Measurements from ENCODE around the gene SULT6B1.
"Not testable (repeated sequence)": the region's sequence is repeated elsewhere in the genome, so short reads cannot be mapped to it uniquely, and the experiment has no call there.

SULT6B1 gene

DNA sequence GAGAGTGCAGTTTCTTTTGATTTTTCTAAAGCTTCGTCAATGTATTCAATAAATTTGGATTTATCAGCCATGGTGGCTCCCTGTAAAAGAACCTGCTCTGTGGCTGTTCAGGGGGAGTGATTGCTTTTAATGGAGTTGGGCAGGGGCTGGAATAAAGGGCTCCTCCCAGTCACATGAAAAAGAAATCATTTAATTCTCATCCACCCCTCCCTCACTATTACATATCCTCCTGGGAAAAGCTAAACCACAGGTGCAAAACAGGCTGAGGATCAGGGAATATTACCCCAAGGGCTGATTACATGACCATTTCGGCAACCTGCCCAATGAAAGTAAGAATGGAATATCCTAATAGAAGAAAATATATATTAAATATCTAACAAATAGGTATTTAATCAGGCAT, at the start of gene SULT6B1:
Gene SULT6B1, minus strand, starts transcription at position 101 of the 400 bp plus-strand sequence. Its CDS starts 30 bp downstream, at position 71.
- H3K27ac ChIP-seq: no peak within 1 kb of the TSS
- TF ChIP-seq CTCF (IDR thresholded peaks at IDR 0.05) (no peak), ZFX (IDR thresholded peaks at IDR 0.05; ENCODE audit: borderline replicate concordance) (no peak)

GRCh38 chr2:37232131-37232933, 43.9 kb upstream of the SULT6B1 start:
- TF ChIP-seq ZFX (IDR thresholded peaks at IDR 0.05; ENCODE audit: borderline replicate concordance): no peak
- no peak for TF ChIP-seq CTCF (IDR thresholded peaks at IDR 0.05)
- peak overlapping the region; percentile 85 for H3K27ac ChIP-seq

- H3K27ac ChIP-seq: peak within 1 kb of the TSS; percentile 85
- TF ChIP-seq CTCF (IDR thresholded peaks at IDR 0.05) (no peak), ZFX (IDR thresholded peaks at IDR 0.05; ENCODE audit: borderline replicate concordance) (no peak)
Observed at GRCh38 chr2:37231241-37232130, 43.0 kb upstream of the SULT6B1 start, which contains the start of the genes CEBPZ and NDUFAF7. Gene CEBPZ (minus strand): TSS chr2:37231596. CDS start chr2:37231567, 29 bp downstream. Gene NDUFAF7 (plus strand): TSS chr2:37231658. CDS start chr2:37231706, 48 bp downstream.

DNA sequence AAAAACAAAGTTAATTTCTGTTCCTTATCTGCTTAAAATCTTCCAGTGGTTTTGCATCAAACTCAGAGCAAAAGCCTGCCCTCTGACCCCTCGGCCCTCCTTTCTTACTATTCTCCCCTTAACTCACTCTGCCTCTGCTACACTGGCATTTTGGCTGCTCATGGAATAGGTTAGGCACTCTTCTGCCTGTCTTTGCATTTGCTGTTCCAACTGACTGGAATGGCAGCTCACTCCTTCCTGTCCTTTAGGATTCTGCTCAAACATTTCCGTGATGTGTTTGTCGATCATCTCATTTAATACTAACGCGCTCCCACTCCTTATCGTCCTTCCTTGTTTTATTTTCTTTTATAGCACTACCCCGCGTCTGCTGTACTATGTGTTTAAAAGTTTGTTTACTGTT, 42.1 kb upstream of the SULT6B1 start:
- no peak for TF ChIP-seq CTCF (IDR thresholded peaks at IDR 0.05)
- TF ChIP-seq ZFX (IDR thresholded peaks at IDR 0.05; ENCODE audit: borderline replicate concordance): no peak
- peak overlapping the region; percentile 85 for H3K27ac ChIP-seq

DNA sequence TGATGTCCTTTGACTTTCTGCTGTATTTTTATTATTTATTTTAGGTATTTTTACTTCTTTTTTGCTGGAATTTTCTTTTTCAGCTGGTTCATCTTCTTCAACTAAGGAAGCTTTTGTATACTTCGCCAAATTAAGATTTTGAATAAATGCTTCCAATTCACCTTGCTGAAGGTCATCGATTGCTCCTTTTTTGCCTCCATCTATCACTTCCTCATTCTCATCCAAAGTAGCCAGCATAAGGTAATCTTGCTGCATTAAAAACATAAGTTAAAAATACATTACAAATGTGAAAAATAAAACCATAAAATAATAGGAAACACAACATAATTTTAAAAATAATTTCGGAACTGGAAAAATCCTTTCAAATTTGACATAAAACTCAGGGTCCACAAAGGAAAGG, 40.3 kb upstream of the SULT6B1 start:
- H3K27ac ChIP-seq: no peak overlapping the region
- TF ChIP-seq CTCF (IDR thresholded peaks at IDR 0.05) (no peak), ZFX (IDR thresholded peaks at IDR 0.05; ENCODE audit: borderline replicate concordance) (no peak)

DNA sequence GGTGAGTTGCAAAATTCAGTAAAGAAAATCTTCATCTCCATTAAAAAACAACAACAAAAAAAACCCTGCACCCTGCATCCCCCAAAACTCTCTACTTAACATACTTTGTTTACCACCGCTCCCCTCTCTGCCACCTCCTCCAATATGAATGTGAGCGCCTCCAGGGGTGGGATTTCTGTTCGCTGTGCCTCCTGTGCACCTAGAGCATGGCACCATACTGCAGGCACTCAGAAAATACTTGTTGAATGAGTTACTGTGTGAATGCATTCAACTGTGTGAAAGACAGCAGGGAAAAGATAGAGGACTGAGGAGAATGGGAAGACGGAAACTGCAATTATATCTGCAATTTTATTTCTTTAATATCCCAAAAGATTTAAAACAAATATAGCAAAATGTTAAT, 38.4 kb upstream of the SULT6B1 start:
- H3K27ac ChIP-seq: no peak overlapping the region
- TF ChIP-seq ZFX (IDR thresholded peaks at IDR 0.05; ENCODE audit: borderline replicate concordance) (no peak), CTCF (IDR thresholded peaks at IDR 0.05) (no peak)

GRCh38 chr2:37225129-37225528, 36.7 kb upstream of the SULT6B1 start:
- not testable (repeated sequence) for H3K27ac ChIP-seq

All from 22Rv1 (cell line).